ENCODE data around the gene AKAP10.

GRCh38 chr17:19979917-19980770 is 2.5 kb upstream of the AKAP10 start:
- TF ChIP-seq MXI1 (IDR thresholded peaks at IDR 0.05; ENCODE audit: low read depth, low read length), result no peak
- TF ChIP-seq ELK1 (IDR thresholded peaks at IDR 0.05; ENCODE audit: low read depth, low read length), result no peak
- TF ChIP-seq POLR2AphosphoS5 (IDR thresholded peaks at IDR 0.05; ENCODE audit: low read length), result no peak
- TF ChIP-seq MAX (IDR thresholded peaks at IDR 0.05; ENCODE audit: low read depth, low read length), result no peak
- TF ChIP-seq CTCF (IDR thresholded peaks at IDR 0.05 in 2 of 3, conservative IDR thresholded peaks at IDR 0.05 in 1 of 3; ENCODE audit: control insufficient read depth in 2 of 3, extremely low read depth in 1 of 3, insufficient read depth in 1 of 3, low read depth in 3 of 3, low read length in 3 of 3), result no peak
- no peak for TF ChIP-seq E2F8 (IDR thresholded peaks at IDR 0.05; ENCODE audit: low read depth, partially characterized antibody)
- TF ChIP-seq NFXL1 (IDR thresholded peaks at IDR 0.05; ENCODE audit: borderline replicate concordance), result no peak
- TF ChIP-seq TARDBP (IDR thresholded peaks at IDR 0.05; ENCODE audit: borderline replicate concordance), result no peak
- no peak for TF ChIP-seq SMAD1 (IDR thresholded peaks at IDR 0.05; ENCODE audit: low read depth, partially characterized antibody)
- no peak for TF ChIP-seq HCFC1 (IDR thresholded peaks at IDR 0.05; ENCODE audit: low read length)
- no peak for TF ChIP-seq HSF1 (IDR thresholded peaks at IDR 0.05; ENCODE audit: low read depth, low read length)
- TF ChIP-seq CBFB (IDR thresholded peaks at IDR 0.05; ENCODE audit: low read depth), result no peak
- TF ChIP-seq CREM (IDR thresholded peaks at IDR 0.05; ENCODE audit: low read depth), result no peak
